HEK293T (cell line): ENCODE measurements around the gene SIAH1.

Source experiments
- BHLHE40 ChIP-seq: fragments of 450-650 bp; IDR thresholded peaks from 2 replicates; pipeline ENCODE4 v1.6.1; 2016; ENCODE audit warnings: mild to moderate bottlenecking, moderate library complexity, borderline replicate concordance
- CTBP1 ChIP-seq: fragments of 450-650 bp; IDR thresholded peaks from 2 replicates; pipeline ENCODE4 v1.6.1; 2016; ENCODE audit warnings: borderline replicate concordance
- PKNOX1 ChIP-seq: fragments of 450-650 bp; IDR thresholded peaks from 2 replicates; pipeline ENCODE4 v1.6.1; 2016
- SP1 ChIP-seq: fragments of 450-650 bp; IDR thresholded peaks from 2 replicates; pipeline ENCODE4 v1.6.1; 2017
- SUZ12 ChIP-seq: fragments of 450-650 bp; IDR thresholded peaks from 2 replicates; pipeline ENCODE4 v1.6.1; 2016; ENCODE audit warnings: mild to moderate bottlenecking

GRCh38 chr16:48370229-48370628 is 15.0 kb downstream of the SIAH1 start:
- no peak for TF ChIP-seq SP1
- no peak for TF ChIP-seq CTBP1
- TF ChIP-seq SUZ12 = no peak
- TF ChIP-seq BHLHE40 = no peak
- no peak for TF ChIP-seq PKNOX1
